ENCODE measurements around the gene PRKX.

The PRKX gene

DNA sequence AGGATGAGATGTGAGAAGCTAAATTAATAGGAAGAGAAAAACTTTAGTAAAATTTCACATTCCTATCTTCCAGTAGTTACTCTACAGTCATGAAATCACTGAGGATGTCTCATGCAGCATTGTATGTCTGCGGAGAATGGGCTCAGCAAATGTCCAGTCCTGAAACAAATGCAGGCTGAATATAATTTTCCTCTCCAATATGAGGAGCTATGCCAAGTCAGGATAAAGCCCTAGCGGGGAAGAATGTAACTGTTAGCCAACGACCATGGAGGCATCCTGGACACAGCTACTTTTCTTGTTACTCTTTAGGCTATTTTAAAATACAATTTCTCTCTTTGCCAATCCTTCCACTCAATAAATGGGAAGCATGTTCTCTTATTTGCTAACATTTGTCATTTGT, 127.7 kb downstream of the PRKX start:
- TF ChIP-seq, protein P1, sequence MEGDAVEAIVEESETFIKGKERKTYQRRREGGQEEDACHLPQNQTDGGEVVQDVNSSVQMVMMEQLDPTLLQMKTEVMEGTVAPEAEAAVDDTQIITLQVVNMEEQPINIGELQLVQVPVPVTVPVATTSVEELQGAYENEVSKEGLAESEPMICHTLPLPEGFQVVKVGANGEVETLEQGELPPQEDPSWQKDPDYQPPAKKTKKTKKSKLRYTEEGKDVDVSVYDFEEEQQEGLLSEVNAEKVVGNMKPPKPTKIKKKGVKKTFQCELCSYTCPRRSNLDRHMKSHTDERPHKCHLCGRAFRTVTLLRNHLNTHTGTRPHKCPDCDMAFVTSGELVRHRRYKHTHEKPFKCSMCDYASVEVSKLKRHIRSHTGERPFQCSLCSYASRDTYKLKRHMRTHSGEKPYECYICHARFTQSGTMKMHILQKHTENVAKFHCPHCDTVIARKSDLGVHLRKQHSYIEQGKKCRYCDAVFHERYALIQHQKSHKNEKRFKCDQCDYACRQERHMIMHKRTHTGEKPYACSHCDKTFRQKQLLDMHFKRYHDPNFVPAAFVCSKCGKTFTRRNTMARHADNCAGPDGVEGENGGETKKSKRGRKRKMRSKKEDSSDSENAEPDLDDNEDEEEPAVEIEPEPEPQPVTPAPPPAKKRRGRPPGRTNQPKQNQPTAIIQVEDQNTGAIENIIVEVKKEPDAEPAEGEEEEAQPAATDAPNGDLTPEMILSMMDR (IDR thresholded peaks at IDR 0.05), result no peak

DNA sequence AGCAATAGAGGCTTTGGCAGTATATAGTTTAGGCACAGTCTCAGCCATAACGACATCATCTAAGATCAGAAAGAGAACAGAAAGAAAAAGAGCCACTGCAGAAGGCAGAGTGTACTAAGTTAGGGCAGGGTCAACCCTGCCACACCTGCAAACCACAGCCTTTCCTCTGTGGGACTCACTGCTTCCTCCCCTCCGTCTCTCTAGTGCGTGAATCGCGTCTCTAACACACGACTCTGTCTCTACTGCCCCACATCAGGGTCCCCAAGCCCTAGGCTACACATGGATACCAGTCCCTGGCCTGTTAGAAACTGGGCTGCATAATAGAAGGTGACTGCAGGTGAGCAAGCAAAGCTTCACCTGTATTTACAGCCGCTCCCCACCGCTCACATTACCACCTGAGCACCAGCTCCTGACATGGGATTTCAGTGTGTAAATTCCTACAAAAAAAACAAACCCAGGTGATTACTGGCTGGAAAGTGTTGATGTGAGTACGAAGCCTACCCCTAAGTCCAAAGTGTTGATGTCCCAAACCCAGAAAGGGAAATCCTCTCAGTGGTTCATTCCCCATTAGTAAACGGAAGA, 128.9 kb downstream of the PRKX start:
- TF ChIP-seq, protein P1 (IDR thresholded peaks at IDR 0.05), result no peak

DNA sequence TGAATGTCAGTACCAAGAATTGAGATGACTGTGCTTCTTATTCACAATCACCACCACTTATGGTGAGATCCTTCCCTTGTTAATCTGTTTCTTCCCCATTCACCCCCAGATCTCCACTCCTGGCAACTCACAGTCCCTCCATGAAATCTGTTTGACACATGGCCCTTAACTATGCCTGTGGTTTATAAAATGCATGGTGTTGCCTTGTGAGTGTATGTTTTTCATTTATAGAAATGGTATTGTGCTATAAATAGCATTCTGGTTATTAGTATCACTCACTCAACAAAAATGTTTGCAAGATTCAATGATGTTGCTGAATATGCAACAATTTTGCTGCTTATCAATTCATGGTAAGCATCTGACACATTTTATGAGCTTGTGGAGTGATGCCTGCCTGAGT, 131.0 kb downstream of the PRKX start:
- TF ChIP-seq, protein P1 (IDR thresholded peaks at IDR 0.05), result no peak

DNA sequence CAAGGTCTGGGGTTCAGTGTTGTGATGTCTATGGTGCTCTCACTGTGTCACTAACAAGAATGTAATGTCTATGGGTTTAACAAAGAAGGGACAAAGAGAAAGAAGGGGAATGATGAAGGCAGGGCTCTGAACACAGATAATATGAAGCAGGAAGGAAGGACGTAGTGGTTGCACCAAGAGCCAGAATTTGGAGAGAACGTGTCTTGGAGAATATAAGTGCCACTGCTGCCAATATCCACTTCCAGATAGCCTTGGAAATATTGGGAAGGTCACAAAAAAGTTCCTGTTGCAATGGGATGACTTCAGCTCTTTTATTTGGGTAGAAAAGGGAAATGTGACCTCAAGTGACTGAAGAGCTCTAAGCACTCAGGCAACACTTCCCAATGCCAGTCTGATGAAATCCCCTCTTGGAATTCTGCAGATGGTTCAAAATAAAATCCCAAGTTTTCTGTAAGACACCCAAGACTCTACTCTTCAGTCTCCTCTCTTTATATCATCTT, 131.8 kb downstream of the PRKX start:
- TF ChIP-seq, protein P1 (IDR thresholded peaks at IDR 0.05), result no peak

DNA sequence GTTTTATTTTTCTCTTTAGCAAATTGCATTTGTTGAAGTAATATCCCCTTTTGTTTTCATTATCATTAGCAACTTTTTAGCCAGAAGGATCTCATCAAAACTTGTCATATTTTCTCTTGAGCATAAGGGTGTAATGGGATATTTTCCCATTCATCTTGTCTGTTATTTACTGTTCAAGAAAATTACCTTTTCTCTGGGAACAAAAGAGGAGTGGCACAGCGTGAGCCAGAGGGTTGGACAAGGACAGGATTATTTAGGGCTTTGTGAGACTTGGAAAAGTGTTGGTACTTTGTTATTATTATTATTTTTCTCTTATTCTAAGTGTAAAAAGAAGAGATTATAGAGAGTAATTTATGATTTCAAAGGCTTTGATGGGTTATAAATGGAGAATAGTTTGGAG, 135.9 kb downstream of the PRKX start:
- TF ChIP-seq, protein P1 (IDR thresholded peaks at IDR 0.05), result no peak

DNA sequence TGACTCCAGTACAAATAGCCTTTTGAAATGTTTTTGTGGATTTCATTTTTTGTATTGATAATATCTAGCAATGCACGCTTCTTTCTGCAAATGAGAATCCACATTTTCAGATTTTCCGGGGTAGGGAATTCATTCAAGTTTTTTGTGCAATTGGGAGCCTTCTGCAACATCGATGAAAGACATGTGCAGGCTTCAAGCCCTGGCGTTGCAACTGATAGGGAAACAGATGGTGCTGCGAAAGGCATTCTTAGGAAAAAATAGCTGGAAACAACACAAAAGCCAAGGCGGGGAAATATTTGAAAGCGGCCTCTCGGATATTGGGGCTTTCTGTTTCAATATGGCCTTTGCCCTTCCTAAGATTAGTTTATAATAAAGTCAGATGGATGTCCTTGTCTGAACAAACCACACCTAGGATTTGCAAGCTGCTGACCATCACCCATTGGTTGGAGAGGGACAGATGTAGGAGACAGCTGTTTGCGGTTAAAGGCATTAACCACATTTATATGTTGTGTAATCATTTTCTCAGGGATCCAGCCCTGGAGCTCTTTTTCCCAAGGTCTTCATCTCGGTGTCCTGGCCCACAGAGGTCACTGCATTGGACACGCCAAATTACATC, 136.5 kb downstream of the PRKX start:
- TF ChIP-seq, protein P1 (IDR thresholded peaks at IDR 0.05), result no peak

DNA sequence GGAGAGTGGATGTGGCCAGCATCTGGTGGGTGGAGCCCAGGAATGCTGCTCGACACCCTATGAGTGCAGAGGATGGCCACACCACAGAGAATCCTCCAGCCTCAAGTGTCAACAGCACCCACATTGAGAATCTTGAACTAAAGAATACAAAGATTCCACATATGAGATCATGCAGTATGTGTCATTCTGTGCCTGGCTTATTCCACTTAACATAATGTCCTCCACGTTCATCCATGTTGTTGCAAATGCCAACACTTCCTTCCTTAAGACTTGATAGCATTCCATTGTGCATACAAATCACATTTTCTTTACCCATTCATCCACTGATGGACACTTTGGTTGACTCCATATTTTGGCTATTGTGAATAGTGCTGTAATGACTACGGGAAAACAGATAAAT, 145.8 kb downstream of the PRKX start:
- TF ChIP-seq, protein P1 (IDR thresholded peaks at IDR 0.05), result no peak

All from LNCAP (cell line).